Adipose tissue (tissue), 3 donors: ENCODE data around the gene FAM124B. TPM values are rescaled to one million over a fixed set of nuclear protein-coding genes. Genes with fewer than 3 reads are reported as not detected.
"Not testable (repeated sequence)": the region's sequence is repeated elsewhere in the genome, so short reads cannot be mapped to it uniquely, and the experiment has no call there.

Experiments
- H3K27ac ChIP-seq: one replicate; pipeline ENCODE4 v1.5.1; 2013; ENCODE audit warnings: low read depth, low read length
- WGBS, 3 donors: extraction: QIAGEN DNeasy Blood & Tissue Kit; methylation state at CpG; one replicate each; pipeline ENCODE4 v1.1.7; 2013; 5-methylcytosine and 5-hydroxymethylcytosine counted together
- polyA plus RNA-seq, 3 donors: library from polyadenylated mRNA; stranded (reverse); fragments of 200-250 nt; gene quantifications; one replicate each; pipeline ENCODE4 v1.2.3, GENCODE V29; 2013
- donor health status: healthy with polysubstance abuse.
- donor health status: Bipolar disorder and iron deficiency.
- donor health status: healthy.

Gene FAM124B
- polyA plus RNA-seq, 3 donors: 0.48 to 2.0 (median 1.8) TPM

DNA sequence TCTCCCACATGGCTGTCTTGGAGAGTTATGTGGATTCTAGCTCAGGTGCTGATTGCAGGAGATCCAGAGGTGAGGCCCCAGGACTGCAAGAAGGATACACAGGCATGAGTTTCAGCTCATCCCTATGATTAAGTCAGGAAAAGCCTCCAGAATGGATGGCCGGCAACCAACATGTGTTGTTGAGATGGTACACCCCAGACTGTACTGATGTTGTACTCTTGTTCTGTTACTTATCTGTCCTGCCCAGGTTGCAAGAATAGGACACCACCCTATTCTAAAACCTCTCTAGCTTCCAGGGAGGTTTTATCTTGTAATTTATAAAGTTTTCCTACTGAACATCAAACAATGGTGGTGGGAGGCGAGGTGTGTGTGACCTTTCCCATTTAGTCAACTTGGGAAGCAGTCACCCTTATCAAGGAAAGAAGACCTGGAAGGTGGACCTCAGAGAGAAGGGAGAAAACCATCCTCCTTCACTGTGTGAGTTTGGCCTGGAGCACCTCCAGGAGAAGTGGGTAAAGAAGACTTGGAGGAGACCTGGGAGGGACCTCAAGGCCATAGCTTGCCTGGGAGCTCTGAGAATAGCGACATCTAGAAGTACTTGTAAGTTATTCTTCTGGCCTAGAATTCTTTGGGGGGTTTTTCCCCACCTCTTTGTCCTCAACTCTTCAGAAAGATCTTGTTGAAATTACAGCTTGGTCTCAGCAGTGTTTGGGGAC is 8.6 kb downstream of the FAM124B start:
- 89 to 97% (median 92%) methylated on average over 3 of the region's 3 CpGs for WGBS, 3 donors
- H3K27ac ChIP-seq: no peak overlapping the region

DNA sequence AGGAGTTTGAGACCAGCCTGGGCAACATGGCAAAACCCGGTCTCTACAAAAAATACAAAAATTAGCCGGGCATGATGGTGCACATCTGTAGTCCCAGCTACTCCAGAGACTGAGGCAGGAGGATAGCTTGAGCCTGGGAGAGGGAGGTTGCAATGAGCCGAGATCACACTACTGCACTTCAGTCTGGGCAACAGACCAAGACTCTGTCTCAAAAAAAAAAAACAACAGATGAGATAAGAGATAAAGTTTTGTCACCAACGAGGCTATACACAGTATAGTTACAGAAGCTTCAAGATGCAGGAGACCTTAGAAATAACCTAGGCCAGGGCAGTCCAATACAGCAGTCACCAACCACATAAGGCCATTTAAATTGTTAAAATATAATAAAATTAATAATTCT is 9.4 kb downstream of the FAM124B start:
- 63 to 65% (median 65%) methylated on average over 4 of the region's 4 CpGs for WGBS, 3 donors
- no peak overlapping the region for H3K27ac ChIP-seq

DNA sequence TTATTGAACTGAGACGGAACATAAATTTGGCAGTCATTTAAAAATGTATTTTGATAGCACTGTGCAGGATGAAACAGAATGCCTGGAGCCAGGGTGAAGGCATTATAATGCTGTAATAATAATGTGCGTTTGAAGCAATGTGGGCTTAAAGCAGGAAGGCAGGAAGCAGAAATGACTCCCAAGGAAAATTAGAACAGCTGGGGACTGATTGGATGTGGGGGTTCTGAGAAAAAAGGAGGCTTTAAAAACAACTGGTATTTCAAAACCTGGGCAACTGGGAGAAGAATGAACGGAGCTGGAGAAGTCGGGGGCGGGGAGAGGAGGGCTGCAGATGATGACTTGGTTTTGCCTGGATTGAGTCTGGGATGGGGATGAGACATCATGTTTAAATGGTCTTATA is 12.6 kb downstream of the FAM124B start:
- 76 to 78% (median 77%) methylated on average over 5 of the region's 5 CpGs for WGBS, 3 donors
- no peak overlapping the region for H3K27ac ChIP-seq

DNA sequence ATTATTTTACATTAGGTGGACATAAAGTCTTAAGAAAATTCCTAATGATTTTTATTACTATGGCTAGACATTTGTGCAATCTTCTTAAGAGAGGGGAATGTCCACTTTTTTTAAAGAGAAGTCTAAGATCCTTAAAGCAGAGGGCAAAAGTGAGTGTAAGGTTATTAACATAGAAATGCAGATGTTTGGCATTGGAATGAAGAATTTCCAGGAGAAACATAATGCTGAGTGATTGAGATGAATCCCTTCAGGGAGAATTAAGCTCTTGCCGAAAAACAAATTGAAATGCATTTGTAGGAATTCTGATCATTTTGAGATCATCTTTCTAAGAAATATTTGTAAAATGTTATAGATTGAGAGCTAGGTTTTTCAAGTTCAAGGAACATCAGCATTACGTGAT is 15.0 kb downstream of the FAM124B start:
- WGBS, 3 donors: 82 to 88% (median 82%) methylated on average over 2 of the region's 2 CpGs
- H3K27ac ChIP-seq: no peak overlapping the region

DNA sequence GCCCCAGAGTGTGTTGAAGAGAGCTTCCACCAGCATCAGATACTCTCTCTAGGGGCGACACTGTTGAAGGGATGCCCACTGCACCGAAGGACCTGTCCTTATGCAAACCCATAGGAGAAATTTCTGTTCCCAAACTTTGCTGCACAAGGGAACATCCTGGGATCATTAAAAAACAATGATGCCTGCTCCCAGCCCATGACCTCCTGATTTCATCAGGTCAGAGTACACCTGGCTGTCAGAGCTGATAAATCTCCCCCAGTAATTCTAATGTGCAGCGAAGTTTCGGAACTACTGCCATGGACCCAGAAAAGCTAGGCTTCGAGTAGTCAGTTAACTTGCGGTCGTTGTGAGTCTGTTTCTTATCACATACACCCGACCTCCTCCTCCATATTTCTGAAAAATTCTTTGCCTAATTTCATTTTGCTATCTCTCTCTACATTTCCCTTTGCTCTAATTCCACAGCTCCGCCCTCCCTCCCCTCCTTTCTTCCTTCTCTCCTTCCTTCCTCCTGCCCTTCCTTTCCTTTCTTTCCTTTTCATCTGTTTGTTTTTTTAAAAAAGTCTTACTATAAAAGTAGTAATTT is 18.8 kb downstream of the FAM124B start:
- WGBS, 3 donors: 88 to 90% (median 89%) methylated on average over 9 of the region's 9 CpGs
- H3K27ac ChIP-seq: no peak overlapping the region

DNA sequence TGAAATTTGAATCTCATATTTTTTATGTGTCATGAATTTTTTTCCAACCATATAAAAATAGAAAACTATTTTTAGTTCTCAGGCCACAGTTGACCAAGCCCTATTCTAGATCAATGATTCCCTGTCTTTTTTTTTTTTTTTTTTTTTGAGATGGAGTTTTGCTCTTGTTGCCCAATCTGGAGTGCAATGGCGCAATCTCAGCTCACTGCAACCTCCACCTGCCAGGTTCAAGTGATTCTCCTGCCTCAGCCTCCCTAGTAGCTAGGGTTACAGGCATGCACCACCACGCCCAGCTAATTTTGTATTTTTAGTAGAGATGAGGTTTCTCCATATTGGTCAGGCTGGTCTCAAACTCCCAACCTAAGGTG is 19.6 kb downstream of the FAM124B start:
- WGBS, 3 donors: 90 to 95% (median 93%) methylated on average over 2 of the region's 2 CpGs
- not testable (repeated sequence) for H3K27ac ChIP-seq

DNA sequence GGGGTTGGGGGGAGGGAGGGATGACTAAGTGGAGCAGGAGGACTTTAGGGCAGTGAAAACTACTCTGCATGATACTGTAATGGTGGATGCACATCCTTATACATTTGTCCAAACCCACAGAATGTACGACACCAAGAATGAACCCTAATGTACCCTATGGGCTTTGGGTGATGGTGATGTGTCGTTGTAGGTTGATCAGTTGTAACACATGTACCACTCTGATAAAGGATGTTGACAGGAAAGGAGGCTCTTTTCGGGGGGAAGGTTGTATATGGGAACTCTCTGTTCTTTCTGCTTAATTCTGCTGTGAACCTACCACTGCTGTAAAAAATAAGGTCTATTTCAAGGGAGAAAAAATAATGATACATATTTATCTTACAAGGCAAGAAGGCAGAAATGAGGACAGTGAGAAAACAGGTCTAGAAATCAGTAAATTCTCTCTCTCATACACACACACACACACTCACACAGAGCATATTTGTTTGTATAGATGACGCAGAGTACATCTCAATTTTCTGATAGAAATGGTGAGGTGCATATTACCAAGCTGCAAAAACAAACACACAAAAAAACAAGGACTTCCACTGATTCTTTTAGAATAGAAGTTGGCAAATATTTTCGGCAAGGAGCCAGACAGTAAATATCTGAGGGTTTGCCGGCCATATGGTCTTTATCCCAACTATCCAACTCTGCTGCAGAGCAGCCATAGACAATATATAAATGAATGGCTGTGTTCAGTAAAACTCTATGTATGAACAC is 20.2 kb downstream of the FAM124B start:
- H3K27ac ChIP-seq: no peak overlapping the region
- WGBS, 3 donors: 68 to 70% (median 68%) methylated on average over 6 of the region's 6 CpGs

DNA sequence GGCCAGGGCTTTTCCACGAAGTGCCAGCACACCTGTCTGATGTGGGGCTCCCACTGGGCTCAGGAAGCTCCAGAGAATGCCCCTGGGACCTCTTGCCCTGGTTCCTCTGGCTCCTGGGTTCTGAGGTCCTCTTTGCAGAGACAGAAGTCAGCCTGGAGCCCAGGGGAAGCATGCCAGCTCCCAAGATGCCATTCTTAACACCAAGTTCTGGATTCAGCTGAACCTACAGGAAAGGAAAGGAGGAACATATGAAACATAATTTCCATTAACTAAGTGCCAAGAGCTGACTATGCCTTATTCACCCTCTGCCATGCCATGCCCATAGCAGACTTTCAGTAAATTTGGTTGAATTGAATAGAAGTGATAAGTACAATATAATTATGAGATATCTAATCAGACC is 21.9 kb downstream of the FAM124B start:
- WGBS, 3 donors: 82 to 91% (median 82%) methylated on average over 1 of the region's 1 CpG
- no peak overlapping the region for H3K27ac ChIP-seq

DNA sequence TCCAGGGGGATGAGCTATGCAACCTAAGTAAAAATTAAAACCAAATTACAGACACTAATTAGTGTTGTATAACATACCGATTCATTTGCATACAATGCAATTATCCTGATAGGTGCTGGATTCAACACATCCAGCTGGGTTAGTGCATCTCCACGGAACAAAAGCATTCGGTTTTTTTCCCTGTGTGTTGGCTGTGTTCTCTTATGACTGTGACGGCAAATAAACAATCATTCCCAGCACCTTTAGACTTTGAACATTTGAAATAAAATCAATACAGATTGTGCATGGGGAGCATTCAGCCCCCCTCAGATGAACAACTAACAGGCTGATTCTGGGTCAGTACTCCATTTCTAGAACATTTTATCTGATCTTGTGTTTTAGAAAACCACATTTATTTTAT is 22.7 kb downstream of the FAM124B start:
- no peak overlapping the region for H3K27ac ChIP-seq
- WGBS, 3 donors: 48 to 89% (median 69%) methylated on average over 4 of the region's 4 CpGs

DNA sequence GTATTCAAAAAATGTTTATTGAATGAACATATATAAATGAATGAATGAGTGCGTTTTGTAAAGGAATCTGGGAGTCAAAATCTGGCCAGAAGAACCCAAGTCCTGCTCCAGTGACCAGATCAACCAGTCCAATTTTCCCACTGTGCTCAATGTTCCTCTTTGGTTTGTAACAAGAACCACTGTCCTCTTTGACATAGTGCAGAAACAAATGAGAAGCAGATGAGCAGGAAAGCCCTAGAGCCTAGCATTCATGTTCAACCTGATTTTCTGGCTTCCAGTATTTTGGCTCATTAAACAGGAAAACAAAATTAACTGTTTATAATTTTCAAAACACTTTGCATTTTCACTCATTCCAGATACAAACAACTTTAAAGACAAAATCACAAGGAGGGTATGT is 23.2 kb downstream of the FAM124B start:
- H3K27ac ChIP-seq: no peak overlapping the region
- WGBS, 3 donors: 86 to 90% (median 89%) methylated on average over 1 of the region's 1 CpG

DNA sequence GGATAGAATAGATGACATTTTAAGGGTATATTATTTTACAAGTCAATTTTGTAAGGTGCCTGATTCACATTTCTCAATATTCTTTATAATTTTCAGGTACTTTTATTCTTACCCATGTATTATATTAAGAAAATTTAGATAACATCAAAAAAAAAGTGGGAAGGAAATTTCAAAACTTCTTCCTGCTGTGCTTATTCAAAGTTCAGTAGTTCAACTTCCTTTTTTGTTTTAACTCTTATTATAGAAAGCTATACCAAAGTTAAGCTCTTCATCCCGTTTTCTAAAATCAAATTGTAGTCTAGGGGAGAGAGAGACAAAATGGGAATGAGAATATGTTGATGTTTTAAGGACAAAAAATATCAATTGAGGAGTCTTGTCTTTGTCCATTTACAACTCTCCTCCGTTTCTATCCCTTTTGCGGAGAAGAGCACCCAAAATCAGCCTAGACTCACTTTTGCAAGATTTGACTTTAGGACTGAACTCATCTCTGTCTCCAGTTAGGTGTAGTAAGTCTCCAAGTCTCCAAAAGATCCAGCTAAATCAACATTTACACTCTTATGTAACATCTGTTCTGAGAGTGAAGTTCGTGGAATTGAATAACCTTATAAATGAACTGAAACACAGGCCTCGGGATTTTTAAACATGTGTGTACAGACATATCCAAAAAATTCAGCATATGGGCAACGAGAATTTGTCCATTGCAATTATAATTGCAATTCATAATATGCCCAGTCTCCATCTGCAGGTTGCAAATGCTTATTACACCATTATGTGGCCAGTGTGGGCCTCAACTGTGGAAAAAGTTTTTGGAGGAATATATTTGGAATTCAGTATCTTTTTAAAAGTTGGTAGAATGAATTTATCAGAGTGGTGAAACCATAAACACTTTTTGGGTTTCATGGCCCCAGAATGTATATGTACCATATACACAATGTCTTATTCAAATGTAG is 23.9 kb downstream of the FAM124B start:
- H3K27ac ChIP-seq: no peak overlapping the region
- WGBS, 3 donors: 57 to 82% (median 59%) methylated on average over 6 of the region's 6 CpGs

DNA sequence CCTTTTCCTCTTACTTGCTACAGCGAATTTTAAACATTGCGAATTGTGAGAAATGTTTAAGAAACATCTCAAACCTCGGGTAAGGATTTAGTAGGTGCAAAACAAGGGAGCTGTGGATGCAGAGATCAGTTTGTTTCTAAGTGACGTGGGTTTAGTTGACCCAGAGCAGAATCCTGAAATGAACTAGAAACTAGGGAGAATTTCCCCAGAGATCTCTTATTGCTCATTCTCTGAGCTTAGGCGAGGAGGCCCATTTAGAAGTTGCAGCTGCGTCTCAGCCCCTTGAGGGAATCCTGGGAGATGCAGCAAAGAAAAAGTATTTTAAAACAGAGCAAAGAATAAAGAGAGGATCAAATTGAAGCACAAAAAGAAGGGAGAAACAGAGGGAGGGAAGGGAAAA is 29.3 kb downstream of the FAM124B start:
- 77 to 81% (median 78%) methylated on average over 6 of the region's 6 CpGs for WGBS, 3 donors
- H3K27ac ChIP-seq: no peak overlapping the region

DNA sequence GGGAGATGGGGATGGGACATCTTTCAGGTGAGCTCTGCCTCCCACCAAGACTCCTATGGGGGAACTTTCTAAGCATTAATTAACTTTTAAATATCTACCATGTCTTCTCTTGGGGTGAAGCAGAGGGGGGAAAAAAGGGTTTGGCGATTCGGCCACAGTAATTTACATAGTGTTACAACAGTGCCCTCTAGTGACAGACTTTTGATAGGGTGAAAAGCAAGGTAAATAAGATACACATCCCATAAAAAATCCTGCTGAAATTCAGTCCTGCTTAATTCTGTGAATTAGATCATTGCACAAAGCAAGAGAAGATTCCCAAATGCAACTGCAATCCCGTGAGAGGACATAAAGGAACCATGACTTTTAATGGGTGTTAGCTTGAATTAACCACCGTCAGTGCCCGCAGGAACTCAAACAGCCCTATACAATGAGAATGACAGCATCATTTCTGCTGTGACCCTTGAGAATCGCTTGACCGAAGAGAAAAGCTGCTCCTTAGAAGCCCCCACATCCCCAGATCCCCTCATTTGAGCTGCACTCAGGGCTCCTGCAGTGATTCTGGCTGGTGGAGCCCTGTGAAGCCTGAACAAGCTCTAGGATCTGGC is 32.8 kb downstream of the FAM124B start:
- H3K27ac ChIP-seq: no peak overlapping the region
- WGBS, 3 donors: 50 to 60% (median 57%) methylated on average over 7 of the region's 7 CpGs

DNA sequence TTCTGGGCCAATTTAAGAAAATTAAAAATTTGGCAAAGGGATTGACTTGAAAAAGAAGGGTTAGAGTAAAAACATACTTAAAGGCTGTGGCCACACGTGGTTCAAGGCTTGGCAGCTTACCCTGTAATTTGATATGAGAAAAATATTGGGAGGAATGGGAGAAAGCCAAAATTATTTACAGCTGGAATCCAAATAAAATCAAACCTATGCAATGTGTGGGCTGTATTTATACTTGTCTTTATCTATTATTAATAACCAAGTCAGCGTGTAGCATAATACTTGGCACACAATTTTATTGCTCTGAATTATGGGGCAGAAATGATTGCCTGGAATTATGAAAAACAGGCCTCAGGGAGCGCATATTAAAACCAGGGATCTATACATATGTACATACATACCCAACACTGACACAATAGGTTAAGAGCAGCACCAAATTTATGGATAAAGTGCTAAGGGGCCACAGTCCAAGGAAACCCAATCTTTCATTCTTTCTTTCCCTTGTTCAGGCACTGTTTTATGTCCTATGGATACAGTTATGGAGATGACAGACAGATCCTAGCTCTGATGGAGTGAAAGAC is 35.6 kb downstream of the FAM124B start:
- WGBS, 3 donors: 50 to 61% (median 53%) methylated on average over 3 of the region's 3 CpGs
- H3K27ac ChIP-seq: no peak overlapping the region

DNA sequence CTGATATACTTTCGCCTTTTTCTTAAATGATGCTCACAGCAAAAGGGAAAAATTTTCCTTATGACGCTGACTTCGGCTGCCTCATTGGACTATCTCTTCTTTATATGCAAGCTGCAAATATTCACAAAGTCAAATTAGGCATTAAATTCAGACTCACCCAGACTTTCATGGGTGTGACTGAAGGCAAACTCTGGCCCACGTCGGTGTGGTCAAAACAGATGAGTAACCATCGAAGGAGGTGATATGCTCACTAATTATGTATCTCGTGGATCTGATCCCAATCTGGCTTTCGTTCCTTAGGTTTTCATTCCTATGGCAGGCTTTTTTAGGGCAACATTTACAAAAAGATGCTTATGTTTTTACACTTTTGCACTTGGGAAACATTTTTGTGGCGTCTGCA is 36.6 kb downstream of the FAM124B start:
- H3K27ac ChIP-seq: no peak overlapping the region
- WGBS, 3 donors: 89 to 90% (median 90%) methylated on average over 9 of the region's 9 CpGs

DNA sequence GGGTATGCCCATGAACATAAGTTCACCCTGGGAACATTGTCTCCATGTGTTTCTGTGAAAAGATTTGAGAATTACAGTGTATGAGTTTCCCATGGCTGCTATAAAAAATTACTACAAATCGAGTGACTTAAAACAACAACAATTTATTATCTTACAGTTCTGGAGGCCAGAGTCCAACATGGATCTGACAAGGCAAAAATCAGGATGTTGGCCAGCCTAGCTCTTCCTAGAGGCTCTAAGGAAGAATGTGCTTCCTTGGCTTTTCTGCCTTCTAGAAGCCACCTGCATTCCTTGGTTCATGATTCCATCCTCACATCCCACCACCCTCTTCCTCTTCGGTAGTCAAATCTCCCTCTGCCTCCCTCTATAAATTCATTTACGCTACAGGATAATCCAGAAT is 38.6 kb downstream of the FAM124B start:
- no peak overlapping the region for H3K27ac ChIP-seq
- WGBS, 3 donors: 71 to 92% (median 91%) methylated on average over 3 of the region's 3 CpGs

DNA sequence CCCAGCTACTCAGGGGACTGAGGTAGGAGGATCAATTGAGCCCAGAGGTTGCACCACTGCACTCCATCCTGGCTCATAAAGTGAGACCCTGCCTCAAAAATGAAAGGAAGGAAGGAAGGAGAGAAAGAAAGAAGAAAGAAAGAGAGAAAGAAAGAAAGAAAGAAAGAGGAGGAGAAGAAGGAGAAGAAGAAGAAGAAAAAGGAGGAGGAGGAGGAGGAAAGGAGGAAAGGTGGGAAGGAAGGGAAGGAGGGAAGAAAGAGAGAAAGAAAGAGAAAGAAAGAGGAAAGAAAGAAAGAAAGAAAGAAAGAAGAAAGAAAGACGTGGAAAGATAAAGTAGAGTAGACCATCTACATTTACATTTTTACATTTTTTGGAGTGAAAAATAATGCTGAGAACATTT is 39.8 kb downstream of the FAM124B start:
- 65 to 86% (median 78%) methylated on average over 1 of the region's 1 CpG for WGBS, 3 donors
- H3K27ac ChIP-seq: no peak overlapping the region

DNA sequence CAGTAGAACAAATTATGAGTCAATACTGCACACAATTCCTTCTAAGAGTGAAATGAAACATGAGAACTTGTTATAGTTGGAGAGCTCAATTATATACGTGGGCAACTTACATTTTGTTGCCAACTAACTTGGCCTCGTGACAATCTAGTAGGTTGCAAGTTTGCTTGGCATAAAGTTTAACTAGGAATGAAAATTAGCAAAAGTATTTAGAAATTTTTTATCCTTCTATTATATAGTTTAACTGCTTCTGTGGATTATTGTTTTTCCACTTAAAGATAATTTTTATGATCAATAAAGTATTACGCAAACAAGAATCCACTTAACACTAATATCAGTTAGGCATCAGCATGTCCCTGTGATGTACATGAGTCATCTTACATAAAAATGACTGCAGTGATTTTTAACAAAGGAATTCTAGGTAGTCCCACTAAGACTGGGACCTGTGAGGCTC is 41.1 kb downstream of the FAM124B start:
- H3K27ac ChIP-seq: no peak overlapping the region
- WGBS, 3 donors: 58 to 84% (median 83%) methylated on average over 3 of the region's 3 CpGs
